Kidney tubule cell (primary cell): ENCODE results near the gene VWA7.
"Not testable (repeated sequence)": the region's sequence is repeated elsewhere in the genome, so short reads cannot be mapped to it uniquely, and the experiment has no call there.

Source experiments
- DNase-seq: peaks from one replicate; pipeline ENCODE4 v3.0.0-alpha.2; 2018; ENCODE audit warnings: low spot score

VWA7 gene

DNA sequence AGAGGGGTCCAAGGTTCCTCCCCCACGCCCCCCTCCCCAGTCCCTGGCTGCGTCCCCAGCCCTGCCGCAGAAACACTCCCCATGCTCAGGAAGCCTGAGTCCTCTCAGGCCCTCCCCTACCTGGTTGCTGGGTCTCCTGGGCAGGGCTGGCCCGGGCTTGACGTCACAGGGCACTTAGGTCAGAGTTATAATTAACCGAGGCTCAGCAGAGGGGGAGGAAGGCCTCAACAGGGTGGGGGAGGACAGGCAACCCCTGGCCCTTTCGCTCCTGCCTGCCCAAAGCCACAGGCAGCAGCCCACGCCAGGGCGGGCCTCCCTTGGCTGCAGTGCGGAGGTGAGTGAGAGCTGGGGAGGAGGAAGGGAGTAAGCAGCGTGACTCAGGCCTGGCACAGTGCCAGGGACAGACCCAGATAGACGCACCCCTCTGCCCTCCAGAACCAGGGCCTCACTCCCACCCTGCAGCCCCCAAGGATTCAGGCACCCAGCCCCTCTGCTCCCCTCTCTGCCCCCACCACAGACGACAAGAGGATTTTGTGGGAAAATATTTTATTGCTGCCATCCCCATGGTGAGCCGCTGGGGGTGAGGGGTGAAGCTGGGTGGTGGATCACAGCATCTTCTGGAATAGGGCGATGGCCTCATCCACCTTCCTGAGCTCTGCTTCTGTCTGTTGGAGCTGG, at the start of gene VWA7:
TSS of gene VWA7 (minus strand) at position 340 of the 678 bp plus-strand sequence. CDS start 549 bp downstream, outside the sequence.
- peak; percentile 98 for DNase-seq

GRCh38 chr6:31826793-31827285, 49.7 kb upstream of the VWA7 start:
- peak; percentile 86 for DNase-seq

DNA sequence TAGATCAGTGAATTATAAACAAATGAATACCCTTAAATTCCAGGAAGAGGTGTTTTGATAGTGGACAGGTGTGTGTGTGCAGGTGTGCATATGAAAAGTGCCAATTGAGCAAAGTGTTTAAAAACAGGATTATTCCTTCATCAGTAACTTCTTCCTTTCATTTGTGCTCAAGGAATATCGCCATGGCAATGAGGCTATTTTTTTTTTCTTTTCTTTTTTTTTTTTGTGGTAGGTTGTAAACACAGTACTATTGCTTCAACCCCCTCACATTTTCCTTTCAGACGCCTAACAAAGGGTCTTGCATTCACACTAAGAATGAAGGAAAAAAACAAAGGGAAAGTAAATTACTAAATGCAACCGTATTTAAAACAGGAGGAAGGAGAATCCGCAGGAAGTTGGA, 48.4 kb upstream of the VWA7 start:
- DNase-seq, result no peak

DNA sequence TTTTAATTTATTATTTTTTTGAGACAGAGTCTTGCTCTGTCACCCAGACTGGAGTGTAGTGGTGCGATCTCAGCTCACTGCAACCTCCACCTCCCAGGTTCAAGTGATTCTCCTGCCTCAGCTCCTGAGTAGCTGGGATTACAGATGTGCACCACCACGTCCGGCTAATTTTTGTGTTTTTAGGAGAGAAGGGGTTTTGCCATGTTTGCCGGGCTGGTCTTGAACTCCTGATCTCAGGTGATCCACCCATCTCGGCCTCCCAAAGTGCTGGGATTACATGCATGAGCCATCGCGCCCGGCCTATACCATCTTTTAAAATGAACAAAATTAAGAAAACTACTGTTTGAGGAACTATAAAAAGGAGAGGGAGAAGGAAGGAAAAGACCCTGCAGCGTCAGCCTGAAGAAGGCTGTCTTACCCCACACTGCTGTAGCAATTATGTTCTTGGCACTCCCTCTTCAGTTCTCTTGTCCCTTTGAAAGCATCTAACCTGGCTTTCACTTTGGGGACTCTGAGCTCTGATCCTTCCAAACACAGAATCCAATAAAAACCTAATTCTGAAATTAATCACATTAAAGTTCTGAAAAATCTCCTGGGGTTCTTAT, 46.6 kb upstream of the VWA7 start:
- DNase-seq, result not testable (repeated sequence)

- peak; percentile 87 for DNase-seq
Measured at GRCh38 chr6:31822036-31822821, 45.1 kb upstream of the VWA7 start.

- DNase-seq, result peak; percentile 60
Measured at GRCh38 chr6:31821301-31822035, 44.3 kb upstream of the VWA7 start.

GRCh38 chr6:31820399-31820798, 43.3 kb upstream of the VWA7 start:
- not testable (repeated sequence) for DNase-seq

DNA sequence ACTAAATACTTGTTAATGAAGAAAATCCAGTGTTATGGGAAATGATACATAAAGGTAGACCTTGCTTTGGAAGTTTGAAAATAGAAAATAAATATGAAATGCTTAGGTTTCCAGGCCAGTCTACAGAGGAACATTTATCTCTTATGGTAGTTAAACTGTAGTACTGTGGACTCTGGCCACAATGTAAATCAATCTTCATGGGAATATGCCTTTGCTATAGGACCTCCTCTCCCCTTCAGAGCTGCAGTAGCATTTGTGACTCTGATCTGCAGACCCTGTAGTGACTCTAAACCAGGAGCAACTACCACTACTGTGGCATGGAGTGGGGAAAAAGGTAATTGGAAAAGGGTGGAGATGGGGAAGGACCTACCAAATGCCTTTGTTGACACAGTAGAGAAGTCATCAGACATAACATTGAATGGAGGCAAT, 42.8 kb upstream of the VWA7 start:
- no peak for DNase-seq

- not testable (repeated sequence) for DNase-seq
Measured at GRCh38 chr6:31817929-31818511, 40.9 kb upstream of the VWA7 start.

GRCh38 chr6:31817133-31817928, 40.2 kb upstream of the VWA7 start:
- DNase-seq, result not testable (repeated sequence)

DNA sequence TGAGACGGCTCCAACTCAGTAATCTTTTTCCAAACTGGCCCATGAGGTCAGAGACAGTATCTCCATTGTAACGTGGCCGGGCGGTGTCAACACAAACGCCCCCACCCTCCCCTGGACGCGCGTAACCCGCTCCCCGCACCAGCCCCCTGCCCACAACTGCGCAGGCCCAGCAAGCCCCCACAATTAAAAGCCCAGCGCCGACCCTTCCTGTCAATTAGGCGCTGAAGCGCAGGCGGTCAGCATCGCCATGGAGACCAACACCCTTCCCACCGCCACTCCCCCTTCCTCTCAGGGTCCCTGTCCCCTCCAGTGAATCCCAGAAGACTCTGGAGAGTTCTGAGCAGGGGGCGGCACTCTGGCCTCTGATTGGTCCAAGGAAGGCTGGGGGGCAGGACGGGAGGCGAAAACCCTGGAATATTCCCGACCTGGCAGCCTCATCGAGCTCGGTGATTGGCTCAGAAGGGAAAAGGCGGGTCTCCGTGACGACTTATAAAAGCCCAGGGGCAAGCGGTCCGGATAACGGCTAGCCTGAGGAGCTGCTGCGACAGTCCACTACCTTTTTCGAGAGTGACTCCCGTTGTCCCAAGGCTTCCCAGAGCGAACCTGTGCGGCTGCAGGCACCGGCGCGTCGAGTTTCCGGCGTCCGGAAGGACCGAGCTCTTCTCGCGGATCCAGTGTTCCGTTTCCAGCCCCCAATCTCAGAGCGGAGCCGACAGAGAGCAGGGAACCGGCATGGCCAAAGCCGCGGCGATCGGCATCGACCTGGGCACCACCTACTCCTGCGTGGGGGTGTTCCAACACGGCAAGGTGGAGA, 38.1 kb upstream of the VWA7 start, which contains the start of the genes HSPA1A and HSPA1L:
TSS of gene HSPA1A (plus strand) at position 519 of the 814 bp plus-strand sequence. CDS start at position 733, 214 bp downstream.
TSS of gene HSPA1L (minus strand) at position 259 of the 814 bp plus-strand sequence. CDS start 3,311 bp downstream, outside the sequence.
- peak; percentile 98 for DNase-seq

- peak; percentile 98 for DNase-seq
Measured at GRCh38 chr6:31814677-31815024, 37.5 kb upstream of the VWA7 start.

GRCh38 chr6:31813465-31813849, 36.3 kb upstream of the VWA7 start:
- DNase-seq, result no peak

DNA sequence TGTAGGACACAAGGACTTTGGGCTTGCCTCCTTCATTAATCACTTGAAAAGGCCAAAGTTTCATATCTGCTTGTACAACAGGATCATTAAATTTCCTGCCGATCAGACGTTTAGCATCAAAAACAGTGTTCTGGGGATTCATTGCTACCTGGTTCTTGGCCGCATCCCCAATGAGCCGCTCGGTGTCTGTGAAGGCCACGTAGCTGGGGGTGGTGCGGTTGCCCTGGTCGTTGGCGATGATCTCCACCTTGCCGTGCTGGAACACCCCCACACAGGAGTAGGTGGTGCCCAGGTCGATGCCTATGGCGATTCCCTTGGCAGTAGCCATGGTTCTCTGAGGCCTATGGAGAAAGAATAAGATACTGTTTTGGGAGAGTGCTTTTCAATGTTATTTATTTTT, 34.5 kb upstream of the VWA7 start:
- DNase-seq, result no peak

GRCh38 chr6:31808599-31808998, 31.5 kb upstream of the VWA7 start:
- DNase-seq, result not testable (repeated sequence)

DNA sequence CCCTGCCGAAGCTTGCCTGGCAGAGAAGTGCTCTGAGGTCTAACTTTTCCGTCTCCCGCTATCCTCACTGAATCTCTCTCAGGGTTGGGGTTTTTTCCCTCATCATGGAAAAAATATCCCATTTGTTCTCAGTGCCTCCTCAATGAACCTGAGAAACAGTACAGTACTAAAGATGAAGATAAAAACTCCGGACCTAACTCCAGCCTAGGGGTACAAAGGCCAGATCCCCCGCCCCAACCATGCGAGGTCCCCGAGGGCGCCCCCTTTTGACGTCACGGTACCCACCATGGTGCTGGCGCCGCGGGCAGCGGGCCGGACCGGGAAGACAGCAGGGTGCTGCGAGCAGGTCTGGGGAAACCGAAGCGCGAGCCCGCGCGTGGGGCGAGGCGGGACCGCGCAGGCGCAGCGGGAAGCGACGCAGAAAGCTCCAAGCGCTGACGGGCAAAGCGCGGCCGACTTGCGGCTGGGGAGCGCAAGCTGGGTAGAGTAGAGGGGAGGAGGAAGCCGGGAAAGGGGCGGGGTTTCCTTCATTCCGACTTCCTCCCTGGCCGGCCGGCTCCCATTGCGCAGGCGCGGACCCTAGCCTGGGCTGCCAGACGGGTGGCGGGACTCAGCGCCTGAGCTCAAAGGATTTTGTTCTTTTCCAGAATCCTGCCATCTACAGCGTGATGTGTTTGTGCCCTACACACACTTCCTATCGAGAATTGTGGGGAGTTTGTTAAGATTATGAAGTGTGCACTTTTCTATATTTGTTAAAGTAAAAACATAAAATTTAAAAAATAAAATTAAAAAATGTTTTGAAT, 29.5 kb upstream of the VWA7 start, which contains the start of gene LSM2:
TSS of gene LSM2 (minus strand) at position 497 of the 803 bp plus-strand sequence. CDS start at position 288, 209 bp downstream.
- DNase-seq, result peak; percentile 97

GRCh38 chr6:31805939-31806469, 28.9 kb upstream of the VWA7 start:
- DNase-seq, result no peak
